GM18499 (cell line): ENCODE measurements around the gene CLEC1B.
"Not testable (repeated sequence)": the region's sequence is repeated elsewhere in the genome, so short reads cannot be mapped to it uniquely, and the experiment has no call there.

Source experiments
- ATAC-seq: cut with Tn5 transposase; IDR thresholded peaks from one replicate; pipeline ENCODE4 v1.9.1; 2021; ENCODE audit warnings: moderate number of reproducible peaks; ENCODE audit not compliant: insufficient read depth, unreplicated experiment

The CLEC1B gene

DNA sequence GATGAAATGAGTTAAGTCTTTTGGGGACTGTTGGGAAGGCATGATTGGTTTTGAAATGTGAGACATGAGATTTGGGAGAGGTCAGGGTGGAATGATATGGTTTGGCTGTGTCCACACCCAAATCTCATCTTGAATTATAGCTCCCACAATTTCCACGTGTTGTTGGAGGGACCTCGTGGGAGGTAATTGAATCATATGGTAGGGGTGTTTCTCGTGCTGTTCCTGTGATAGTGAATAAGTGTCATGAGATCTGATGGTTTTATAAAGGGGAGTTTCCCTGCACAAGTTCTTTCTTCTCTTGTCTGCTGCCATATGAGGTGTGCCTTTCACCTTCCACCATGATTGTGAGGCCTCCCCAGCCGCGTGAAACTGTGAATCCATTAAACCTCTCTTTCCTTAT lies 22.3 kb downstream of the CLEC1B start:
- ATAC-seq, result not testable (repeated sequence)

DNA sequence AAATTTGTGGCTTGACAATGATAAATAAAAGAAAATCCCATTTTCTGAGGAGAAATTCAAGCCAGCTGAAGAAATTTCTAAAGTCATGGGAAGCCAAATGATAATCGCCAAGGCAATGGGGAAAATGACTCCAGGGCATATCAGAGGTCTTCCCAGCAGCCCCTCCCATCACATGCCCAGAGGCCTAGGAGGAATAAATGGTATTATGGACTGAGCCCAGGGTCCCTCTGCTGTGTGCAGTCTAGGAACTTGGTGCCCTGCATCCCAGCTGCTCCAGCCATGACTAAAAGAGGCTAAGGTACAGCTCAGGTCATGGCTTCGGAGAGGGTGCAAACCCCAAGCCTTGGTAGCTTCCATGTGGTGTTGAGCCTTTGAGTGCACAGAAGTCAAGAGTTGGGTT lies 23.3 kb downstream of the CLEC1B start:
- no peak for ATAC-seq

DNA sequence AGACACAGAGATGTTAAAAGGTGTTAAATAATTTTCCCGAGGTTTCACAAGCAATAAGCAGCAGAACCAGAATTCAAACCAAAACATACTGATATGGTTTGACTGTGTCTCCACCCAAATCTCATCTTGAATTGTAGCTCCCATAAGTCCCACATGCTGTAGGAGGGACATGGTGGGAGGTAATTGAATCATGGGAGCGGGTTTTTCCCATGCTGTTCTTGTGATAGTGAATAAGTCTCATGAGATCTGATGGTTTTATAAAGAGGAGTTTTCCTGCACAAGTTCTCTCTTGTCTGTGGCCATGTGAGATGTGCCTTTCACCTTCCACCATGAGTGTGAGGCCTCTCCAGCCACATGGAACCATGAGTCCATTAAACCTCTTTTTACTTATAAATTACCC lies 24.2 kb downstream of the CLEC1B start:
- ATAC-seq, result not testable (repeated sequence)

DNA sequence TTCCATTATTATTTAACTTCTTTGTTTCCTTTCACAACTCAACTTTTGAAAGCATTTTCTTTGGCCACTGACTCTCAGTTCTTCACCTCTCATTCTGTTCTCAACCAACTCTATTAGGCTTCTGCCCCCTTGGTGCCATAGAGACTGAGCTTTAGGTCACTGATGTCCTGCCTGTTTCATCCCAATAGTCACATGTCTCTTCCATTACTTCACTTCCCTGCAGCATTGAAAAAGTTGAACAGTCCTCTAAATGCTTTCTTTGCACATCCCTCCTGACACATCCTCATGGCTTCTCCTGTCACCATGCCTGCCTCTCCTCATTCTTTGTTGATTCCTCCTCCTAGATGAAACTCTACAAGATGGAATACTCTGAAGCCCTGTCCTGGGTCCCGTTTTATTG lies 25.0 kb downstream of the CLEC1B start:
- no peak for ATAC-seq

DNA sequence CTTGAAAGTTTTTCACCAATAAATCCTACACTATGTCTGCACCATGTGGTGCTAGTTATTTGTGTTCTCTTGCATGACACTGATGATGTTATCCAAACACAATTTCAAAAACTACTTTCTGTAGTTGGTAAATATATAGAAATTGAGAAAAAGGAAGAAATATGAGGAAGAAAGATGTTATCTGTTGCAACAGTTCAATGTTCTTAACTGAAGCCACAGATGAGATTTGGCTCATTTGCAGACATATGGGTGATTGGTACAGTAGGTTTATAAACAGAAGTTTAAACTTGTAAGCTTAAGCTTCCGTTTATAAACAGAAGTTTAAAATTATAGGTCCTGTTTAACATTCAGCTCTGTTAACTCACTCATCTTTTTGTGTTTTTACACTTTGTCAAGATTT lies 27.7 kb downstream of the CLEC1B start, which contains the start of gene CLEC12A:
Gene CLEC12A, plus strand, starts transcription at position 229 of the 400 bp plus-strand sequence. CDS start 188 bp downstream, outside the sequence.
- ATAC-seq, result no peak

DNA sequence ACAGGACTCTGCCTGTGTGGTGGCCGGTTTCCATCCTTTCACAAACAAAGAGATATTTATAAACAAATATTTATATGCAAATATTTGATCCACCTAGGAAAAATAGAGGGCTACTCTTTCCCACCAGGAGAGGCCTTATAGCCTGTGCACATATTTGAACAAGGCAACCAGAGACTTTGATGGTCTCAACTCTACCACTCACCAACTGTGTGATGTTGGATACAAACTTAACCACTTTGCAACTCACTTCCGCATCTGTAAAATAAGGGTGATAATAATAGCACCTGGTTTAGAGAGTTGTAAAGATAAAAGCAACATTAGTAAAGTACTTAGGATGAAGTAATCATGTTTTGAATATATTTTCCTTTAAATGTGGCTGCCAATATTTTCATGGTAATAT lies 29.2 kb downstream of the CLEC1B start:
- ATAC-seq, result no peak

DNA sequence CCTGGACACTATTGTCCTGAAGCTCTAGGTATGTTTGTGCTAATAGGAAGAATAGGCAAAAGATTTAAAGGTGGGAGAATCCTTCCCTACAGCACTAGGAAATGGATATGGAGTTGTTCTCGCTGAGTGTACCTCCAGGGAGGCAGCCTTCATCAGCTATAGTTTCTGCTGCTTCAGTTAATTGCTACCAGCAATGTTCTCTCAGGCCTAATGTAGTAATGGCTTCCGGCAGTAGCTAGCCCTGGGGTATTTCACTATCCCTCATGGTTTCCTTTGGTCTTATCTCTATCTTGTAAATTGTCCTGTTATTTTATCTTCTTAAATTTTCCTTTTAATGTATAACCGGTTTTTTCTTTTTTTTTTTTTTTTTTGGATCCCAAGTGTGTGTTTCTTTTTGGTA lies 37.0 kb downstream of the CLEC1B start:
- ATAC-seq, result no peak

DNA sequence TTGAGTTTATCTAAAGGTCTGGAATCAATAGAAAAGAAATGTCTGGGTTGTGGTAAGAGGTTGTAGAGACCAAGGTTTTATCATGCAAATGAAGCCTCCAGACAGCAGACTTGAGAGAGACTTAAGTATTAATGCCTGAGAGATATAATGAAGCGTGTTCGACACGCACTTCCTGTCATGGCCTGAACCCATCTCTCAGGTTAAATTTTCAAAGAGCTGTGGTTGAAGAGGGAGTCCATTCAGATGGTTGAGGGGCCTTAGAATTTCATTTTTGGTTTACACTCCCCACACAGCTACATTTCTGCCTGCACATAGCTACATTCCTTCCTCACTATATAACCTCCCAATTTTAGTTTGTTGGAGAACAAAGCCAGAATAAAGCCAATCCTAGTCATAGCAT lies 37.8 kb downstream of the CLEC1B start:
- ATAC-seq, result no peak

DNA sequence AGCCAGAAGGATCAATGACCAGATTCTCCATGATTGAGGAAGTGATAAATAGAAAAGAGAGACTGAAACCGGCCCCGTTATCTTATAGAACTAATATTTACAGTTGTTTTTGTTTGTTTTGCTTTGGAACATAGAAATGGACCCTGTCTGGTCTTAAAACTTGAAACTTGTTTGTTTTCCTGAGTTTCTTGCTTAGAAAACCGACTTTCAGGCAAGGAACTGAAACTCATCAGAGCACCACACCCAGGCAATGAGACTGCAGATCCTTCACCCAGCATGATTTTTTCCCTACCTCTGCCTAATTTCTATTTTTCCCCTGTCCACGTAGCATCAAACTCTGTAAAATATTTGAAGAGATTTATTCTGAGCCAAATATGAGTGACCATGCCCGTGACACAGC lies 38.3 kb downstream of the CLEC1B start:
- ATAC-seq, result no peak

DNA sequence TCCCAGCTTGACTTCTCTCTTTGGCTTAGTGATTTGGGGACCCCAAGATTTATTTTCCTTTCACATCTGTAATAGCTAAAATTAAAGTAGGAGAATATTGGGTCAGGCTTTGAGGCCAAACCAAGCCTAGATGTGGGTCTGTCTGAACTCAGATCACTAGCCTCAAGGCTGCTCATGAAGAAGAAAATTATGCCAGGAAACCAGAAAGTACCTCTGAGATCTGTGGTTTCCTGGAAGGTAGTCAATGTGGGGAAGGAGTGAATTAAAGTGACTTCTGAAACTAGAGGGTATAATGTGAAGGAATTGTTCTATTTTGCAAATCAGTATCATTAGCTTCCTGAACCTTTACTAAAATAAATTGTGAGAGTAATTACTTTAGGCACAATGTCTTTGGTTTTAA lies 41.1 kb downstream of the CLEC1B start:
- no peak for ATAC-seq

DNA sequence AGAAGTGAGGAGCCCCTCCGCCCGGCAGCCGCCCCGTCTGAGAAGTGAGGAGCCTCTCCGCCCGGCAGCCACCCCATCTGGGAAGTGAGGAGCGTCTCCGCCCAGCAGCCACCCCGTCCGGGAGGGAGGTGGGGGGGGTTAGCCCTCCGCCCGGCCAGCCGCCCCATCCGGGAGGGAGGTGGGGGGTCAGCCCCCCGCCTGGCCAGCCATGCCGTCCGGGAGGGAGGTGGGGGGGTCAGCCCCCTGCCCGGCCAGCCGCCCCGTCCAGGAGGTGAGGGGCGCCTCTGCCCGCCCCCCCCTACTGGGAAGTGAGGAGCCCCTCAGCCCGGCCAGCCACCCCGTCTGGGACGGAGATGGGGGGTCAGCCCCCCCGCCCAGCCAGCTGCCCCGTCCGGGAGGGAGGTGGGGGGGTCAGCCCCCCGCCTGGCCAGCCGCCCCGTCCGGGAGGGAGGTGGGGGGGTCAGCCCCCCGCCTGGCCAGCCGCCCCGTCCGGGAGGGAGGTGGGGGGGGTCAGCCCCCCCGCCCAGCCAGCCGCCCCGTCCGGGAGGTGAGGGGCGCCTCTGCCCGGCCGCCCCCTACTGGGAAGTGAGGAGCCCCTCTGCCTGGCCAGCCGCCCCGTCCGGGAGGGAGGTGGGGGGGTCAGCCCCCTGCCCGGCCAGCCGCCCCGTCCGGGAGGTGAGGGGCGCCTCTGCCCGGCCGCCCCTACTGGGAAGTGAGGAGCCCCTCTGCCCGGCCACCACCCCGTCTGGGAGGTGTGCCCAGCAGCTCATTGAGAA lies 45.8 kb downstream of the CLEC1B start:
- not testable (repeated sequence) for ATAC-seq

DNA sequence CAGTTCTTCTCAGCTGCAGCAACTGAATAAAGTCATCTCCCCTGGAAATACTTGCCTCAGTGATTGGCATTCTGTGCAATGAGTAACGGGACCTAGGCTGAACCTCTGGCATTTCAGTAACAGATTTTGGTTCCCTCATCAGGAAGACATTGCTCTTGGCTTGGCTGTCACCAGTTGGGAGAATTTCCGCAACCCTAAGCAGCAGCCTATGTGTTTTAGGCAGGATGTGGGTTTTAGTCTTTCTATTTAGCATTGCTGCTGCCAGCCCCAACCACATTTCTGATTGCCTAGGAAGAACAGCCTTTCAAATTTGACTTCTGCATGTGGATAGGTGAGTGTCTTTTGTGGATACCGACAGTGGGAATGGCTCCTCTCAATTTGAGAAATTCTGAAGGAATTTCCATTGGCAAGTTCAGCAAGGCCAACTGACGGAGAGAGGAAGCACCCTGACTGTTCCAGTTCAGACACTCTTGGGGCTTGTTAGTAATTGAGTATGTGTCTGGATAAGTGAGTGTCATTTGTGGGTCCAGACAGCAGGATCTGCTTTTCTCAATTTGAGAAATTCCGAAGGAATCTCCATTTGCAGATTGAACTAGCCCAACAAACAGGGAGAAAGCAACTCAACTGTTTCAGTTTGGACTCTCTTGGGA lies 47.8 kb downstream of the CLEC1B start:
- no peak for ATAC-seq

DNA sequence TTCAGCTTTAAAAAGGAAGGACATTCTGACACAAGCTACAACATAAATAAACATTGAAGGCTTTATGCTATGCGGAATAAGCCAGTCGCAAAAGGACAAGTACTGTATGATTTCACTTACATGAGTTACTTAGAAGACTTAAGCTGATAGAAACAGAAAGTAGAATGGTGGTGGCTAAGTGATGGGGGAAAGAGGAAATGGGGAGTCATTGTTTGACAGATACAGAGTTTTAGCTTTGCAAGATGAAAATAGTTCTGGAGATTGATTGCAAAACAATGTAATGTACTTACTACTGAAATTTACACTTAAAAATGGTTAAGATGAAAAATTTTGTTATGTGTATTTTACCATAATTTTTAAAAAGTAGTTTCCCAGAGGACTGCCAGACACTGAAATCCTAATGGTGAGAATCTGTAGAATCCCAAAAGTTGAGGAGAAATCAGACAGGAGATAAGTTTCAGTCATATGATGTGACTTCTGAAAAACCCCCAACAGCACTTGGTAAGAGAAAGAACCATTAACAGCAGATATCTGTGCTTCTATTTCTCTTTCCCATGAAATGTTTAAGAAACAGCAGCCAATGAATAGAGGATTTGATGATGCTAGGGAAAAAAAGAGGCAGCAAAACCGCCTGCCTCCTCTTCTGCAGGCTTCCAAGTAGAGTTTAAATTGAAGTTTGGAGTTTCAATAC lies 50.2 kb downstream of the CLEC1B start:
- peak; percentile 92 for ATAC-seq

DNA sequence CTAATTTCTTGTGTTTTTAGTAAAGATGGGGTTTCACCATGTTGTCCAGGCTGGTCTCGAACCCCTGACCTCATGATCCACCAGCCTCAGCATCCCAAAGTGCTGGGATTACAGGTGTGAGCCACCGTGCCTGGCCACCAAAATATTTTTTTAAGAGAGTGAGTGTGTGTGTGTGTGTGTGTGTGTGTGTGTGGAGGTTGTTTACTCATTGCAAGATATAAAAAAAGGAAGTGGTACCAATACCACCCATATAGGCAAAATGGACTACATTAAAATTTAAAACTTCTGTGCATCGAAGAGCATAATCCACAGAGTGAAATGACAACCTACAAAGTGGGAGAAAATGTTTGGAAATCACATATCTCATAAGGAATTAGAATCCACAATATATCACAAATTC lies 51.2 kb downstream of the CLEC1B start:
- ATAC-seq, result no peak

DNA sequence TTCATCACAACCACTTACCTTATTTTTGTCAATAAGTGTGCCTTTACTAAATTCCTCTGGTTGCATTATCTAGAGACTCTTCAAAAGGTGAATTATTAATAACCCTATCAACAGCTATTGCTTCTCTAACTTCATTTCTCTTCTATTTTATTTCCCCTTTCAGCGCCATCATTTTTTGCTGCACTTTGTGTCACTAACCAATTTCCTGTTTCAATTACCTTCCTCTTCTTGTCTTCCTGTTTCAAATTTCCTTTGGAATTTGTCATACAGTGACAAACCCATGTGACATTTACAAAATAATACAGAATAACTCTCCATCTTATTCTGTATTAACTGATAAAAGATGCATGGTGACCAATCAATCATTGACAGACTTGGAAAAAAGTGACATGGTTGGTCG lies 54.5 kb downstream of the CLEC1B start:
- no peak for ATAC-seq

DNA sequence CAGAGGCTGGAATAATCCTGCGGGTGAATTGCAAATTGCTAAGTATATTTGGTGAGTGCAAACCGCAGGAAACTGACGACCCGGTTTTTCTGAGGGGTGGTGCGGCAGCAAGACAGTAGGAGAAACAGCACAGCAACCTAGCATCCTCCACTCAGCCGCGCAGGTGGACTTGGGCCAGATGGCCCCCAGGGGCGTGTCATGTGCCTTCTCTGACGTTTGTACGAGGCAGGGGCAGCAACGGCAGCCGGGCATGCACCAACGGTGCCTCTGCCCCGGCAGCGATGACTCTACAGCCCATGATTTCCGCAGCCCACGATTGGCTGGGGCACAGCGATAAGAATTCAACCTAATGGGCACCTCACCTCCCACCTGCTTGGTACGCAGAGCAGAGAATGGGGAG lies 55.7 kb downstream of the CLEC1B start:
- no peak for ATAC-seq
